Measurements from ENCODE around the gene TTC7B. TPM values are rescaled to one million over a fixed set of nuclear protein-coding genes. Genes with fewer than 3 reads are reported as not detected.

TTC7B gene
- total and polyA plus RNA-seq, 4 donors: 23.1 to 85.0 (median 54.6) TPM

DNA sequence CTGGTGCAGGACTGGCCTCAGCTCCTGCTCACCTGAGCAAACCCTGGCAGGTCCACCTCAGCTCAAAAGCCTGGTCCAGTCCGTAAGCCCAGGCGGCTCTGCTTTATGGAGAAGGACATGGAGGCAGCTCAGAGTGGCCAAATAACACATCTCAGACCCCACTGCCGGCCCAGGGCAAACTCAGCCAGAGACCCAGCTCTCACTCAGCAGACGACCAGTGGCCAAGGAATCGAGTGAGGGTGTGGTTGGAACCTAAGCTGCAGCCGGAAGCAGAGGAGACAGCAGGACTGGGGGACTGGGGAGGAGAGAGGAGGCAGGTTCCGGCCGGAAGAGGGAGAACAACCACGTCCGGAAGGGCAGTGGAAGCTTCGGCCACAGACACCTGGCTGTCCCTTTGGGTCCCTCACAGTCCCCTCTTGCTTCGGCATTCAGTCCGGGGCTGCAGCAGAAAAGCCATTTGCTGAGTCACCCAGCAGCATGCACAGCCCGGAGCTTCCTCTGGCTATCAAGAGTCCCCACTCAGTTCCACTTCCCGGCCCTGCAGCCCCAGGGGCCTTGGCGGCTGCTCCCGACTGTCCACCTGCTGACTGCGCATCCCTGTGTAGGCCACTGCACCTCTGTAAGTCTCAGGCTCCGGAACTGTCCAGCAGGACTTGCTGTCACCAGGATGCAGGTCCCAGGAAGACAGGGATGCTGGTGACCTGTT is 315.4 kb downstream of the TTC7B start:
- WGBS (ENCODE audit: insufficient coverage): 84% methylated on average over 19 of the region's 19 CpGs
- no peaks in the 10 kb centered on the region for H3K27me3 ChIP-seq (ENCODE audit: control insufficient read depth, insufficient read depth, low read length)
- no peaks in the 10 kb centered on the region for H3K4me1 ChIP-seq (ENCODE audit: control insufficient read depth, insufficient read depth, low read length)
- no peak overlapping the region for H3K4me3 ChIP-seq (ENCODE audit: low read depth, low read length)
- H3K9me3 ChIP-seq (ENCODE audit: control insufficient read depth, insufficient read depth, low read length): no peaks in the 10 kb centered on the region
- no peaks in the 10 kb centered on the region for H3K36me3 ChIP-seq (ENCODE audit: control insufficient read depth, insufficient read depth, low read length)
- DNase-seq (ENCODE audit: low read depth in 4 of 6, low spot score in 6 of 6): no peak
- H3K27ac ChIP-seq (ENCODE audit: low read depth, low read length): no peak overlapping the region

DNA sequence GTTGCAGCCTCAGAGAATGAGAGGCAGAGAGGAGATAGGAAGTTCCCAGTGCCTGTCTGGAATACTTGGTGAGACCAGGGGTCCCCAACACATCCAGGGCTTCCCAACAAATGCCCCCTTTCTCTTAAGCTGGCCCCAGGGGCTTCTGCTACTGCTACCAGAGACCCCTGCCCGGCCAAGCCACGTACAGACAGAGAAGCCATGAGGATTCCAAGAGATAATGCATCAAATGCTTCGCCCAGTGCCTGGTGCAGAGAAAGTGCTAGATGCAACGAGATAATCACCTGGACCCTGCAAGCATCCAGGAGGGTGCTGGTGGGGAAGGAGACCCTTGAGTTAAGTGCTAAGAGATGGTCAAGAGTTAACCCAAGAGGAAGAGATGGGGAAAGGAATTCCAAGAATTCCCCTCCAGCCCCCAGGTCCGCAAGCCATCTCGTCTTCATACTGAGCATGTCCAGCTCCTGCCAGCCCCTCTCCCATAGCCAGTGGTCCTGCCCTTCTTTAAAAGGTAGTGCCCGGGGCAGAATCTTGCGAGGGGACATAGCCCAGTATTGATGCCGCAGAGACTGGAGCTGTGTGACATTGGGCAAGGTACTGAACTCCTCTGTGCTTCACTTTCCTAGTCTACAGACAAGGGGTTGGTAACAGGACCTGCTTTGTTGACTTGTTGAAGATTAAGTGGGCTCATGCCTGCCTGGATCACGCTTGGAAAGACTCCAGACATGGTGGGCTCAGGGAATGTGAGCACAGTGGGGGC is 316.1 kb downstream of the TTC7B start:
- Histone ChIP-seq H3K4me3 (ENCODE audit: low read depth, low read length) (no peak overlapping the region), H3K4me1 (ENCODE audit: control insufficient read depth, insufficient read depth, low read length) (no peaks in the 10 kb centered on the region), H3K27me3 (ENCODE audit: control insufficient read depth, insufficient read depth, low read length) (no peaks in the 10 kb centered on the region), H3K27ac (ENCODE audit: low read depth, low read length) (no peak overlapping the region), H3K9me3 (ENCODE audit: control insufficient read depth, insufficient read depth, low read length) (no peaks in the 10 kb centered on the region), H3K36me3 (ENCODE audit: control insufficient read depth, insufficient read depth, low read length) (no peaks in the 10 kb centered on the region)
- WGBS (ENCODE audit: insufficient coverage): 86% methylated on average over 9 of the region's 10 CpGs
- no peak for DNase-seq (ENCODE audit: low read depth in 4 of 6, low spot score in 6 of 6)

DNA sequence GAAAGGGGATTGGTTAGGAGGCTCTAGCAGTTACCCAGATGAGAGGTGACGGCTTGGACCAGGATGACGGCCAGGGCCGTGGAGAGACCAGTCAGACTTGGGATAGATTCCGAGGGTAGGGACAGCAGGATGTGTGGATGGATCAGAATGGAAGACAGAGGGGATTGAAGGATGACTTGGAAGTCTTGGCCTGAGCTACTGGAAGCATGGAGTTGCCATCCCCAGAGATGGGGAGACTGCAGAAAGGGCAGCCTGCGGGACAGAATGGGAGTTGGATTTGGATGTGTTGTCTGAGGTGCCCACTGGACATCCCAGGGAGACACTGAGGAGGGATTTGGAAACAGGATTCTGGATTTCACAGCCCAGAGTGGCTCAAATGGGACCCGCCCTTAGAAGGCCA is 317.1 kb downstream of the TTC7B start:
- H3K36me3 ChIP-seq (ENCODE audit: control insufficient read depth, insufficient read depth, low read length): no peaks in the 10 kb centered on the region
- no peaks in the 10 kb centered on the region for H3K4me1 ChIP-seq (ENCODE audit: control insufficient read depth, insufficient read depth, low read length)
- H3K9me3 ChIP-seq (ENCODE audit: control insufficient read depth, insufficient read depth, low read length): no peaks in the 10 kb centered on the region
- no peak overlapping the region for H3K27ac ChIP-seq (ENCODE audit: low read depth, low read length)
- 95% methylated on average over 5 of the region's 6 CpGs for WGBS (ENCODE audit: insufficient coverage)
- DNase-seq (ENCODE audit: low read depth in 4 of 6, low spot score in 6 of 6): no peak
- no peak overlapping the region for H3K4me3 ChIP-seq (ENCODE audit: low read depth, low read length)
- no peaks in the 10 kb centered on the region for H3K27me3 ChIP-seq (ENCODE audit: control insufficient read depth, insufficient read depth, low read length)

DNA sequence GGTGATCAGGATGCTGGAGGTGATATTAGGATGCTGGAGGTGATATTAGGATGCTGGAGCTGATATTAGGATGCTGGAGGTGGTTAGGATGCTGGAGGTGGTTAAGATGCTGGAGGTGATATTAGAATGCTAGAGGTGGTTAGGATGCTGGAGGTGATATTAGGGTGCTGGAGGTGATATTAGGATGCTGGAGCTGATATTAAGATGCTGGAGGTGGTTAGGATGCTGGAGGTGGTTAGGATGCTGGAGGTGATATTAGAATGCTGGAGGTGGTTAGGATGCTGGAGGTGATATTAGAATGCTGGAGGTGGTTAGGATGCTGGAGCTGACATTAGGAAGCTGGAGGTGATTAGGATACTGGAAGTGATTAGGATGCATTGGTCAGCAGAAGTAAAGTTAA is 318.0 kb downstream of the TTC7B start:
- H3K27me3 ChIP-seq (ENCODE audit: control insufficient read depth, insufficient read depth, low read length): no peaks in the 10 kb centered on the region
- H3K36me3 ChIP-seq (ENCODE audit: control insufficient read depth, insufficient read depth, low read length): no peaks in the 10 kb centered on the region
- H3K27ac ChIP-seq (ENCODE audit: low read depth, low read length): no peak overlapping the region
- no peak overlapping the region for H3K4me3 ChIP-seq (ENCODE audit: low read depth, low read length)
- DNase-seq (ENCODE audit: low read depth in 4 of 6, low spot score in 6 of 6): no peak
- H3K4me1 ChIP-seq (ENCODE audit: control insufficient read depth, insufficient read depth, low read length): no peaks in the 10 kb centered on the region
- H3K9me3 ChIP-seq (ENCODE audit: control insufficient read depth, insufficient read depth, low read length): no peaks in the 10 kb centered on the region

DNA sequence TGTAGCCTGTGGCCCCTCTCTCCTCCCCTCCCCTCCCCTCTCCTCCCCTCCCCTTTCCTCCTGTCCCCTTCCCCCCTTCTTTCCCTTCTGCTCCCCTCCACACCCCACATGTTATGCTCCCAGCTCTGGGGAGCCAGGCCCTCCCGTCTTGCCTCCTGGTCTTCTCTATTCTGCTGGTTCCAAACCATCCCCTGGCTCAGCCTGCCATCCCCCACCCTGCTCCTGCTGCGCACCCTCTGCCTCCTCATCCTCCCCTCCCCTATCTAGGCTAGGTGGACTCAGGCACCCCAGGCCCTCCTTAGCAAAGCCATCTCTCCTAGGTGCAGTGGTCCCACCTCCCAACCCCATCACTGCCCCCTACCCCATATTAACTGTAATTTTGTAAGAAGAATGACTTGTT is 319.9 kb downstream of the TTC7B start:
- Histone ChIP-seq H3K9me3 (ENCODE audit: control insufficient read depth, insufficient read depth, low read length) (no peaks in the 10 kb centered on the region), H3K4me3 (ENCODE audit: low read depth, low read length) (no peak overlapping the region), H3K36me3 (ENCODE audit: control insufficient read depth, insufficient read depth, low read length) (no peaks in the 10 kb centered on the region), H3K27me3 (ENCODE audit: control insufficient read depth, insufficient read depth, low read length) (no peaks in the 10 kb centered on the region), H3K4me1 (ENCODE audit: control insufficient read depth, insufficient read depth, low read length) (peaks cover 11% of the 10 kb centered on the region), H3K27ac (ENCODE audit: low read depth, low read length) (no peak overlapping the region)
- DNase-seq (ENCODE audit: low read depth in 4 of 6, low spot score in 6 of 6): no peak
- WGBS (ENCODE audit: insufficient coverage): 81% methylated on average over 2 of the region's 2 CpGs

DNA sequence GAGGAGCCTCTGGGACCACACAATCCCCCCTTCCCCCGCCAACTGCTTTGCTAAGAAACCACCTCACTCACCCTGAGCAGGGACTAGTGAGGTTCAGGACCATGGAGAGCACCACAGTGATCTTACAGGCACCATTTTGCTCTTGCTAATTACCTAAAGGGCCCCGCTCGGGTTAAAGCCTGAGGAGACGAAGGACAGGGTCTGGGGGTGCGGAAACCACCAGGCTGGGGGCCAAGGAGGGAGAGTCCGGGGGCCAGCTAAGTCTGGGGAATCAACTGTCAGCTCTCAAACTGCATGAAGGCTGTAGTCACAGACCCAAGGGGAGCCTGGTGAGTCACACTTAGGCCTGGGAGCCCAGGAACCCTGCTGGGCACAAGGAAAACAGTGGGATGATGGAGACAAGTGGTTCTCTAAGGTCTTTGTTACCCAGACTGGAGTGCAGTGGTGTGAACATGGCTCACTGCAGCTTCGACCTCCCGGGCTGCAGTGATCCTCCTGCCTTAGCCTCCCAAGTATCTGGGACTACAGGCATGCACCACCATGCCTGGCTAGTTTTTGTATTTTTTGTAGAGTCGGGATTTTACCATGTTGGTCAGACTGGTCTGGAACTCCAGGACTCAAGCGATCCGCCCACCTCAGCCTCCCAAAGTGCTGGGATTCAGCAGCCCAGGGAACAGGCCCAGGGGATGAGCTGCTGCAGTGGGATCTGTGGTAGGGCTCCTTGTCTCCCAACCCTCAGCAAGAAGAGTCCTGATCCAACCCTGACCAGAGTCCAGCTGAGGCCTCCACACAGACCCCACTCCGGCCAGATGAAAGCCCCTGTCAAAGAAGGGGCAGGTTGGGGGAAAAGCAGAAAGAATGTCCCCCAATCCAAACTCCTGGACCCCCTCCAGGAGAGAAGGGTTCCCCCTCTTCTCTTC is 320.6 kb downstream of the TTC7B start:
- Histone ChIP-seq H3K4me3 (ENCODE audit: low read depth, low read length) (no peak overlapping the region), H3K27me3 (ENCODE audit: control insufficient read depth, insufficient read depth, low read length) (no peaks in the 10 kb centered on the region), H3K36me3 (ENCODE audit: control insufficient read depth, insufficient read depth, low read length) (no peaks in the 10 kb centered on the region), H3K27ac (ENCODE audit: low read depth, low read length) (no peak overlapping the region), H3K4me1 (ENCODE audit: control insufficient read depth, insufficient read depth, low read length) (peaks cover 19% of the 10 kb centered on the region), H3K9me3 (ENCODE audit: control insufficient read depth, insufficient read depth, low read length) (no peaks in the 10 kb centered on the region)
- peak in 2 of 6 donors; percentile 56 to 79 for DNase-seq (ENCODE audit: low read depth in 4 of 6, low spot score in 6 of 6)
- 64% methylated on average over 10 of the region's 12 CpGs for WGBS (ENCODE audit: insufficient coverage)

DNA sequence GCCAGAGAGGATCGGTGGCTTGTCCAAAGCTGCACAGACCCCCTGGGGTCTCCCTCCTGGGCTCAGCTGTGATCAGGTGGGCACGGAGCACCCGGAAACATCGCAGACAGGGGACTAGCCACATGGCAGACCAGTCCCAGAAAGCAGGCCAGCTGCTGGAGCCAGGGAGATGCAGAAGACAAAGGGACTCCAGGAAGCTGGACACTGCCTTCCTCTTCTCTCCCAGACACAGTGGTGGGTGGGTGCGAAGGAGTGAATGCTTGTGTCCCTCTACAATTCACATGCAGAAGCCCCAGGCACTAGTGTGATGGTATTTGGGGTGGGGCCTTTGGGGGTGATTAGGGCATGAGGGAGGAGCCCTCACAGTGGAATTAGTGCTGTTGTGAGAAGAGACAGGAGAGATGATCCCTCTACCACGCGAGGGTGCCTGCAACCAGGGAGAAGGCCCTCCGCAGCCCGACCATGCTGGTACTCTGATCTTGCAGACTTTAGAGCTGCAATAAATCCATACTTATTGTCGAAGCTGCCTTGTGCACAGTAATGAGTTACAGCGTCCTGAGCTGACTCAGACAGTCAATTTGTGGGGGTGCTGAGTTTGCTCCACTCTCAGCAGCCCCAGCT is 324.2 kb downstream of the TTC7B start:
- Histone ChIP-seq H3K9me3 (ENCODE audit: control insufficient read depth, insufficient read depth, low read length) (no peaks in the 10 kb centered on the region), H3K4me3 (ENCODE audit: low read depth, low read length) (no peak overlapping the region), H3K4me1 (ENCODE audit: control insufficient read depth, insufficient read depth, low read length) (peaks cover 31% of the 10 kb centered on the region), H3K27ac (ENCODE audit: low read depth, low read length) (peak overlapping the region; percentile 0), H3K36me3 (ENCODE audit: control insufficient read depth, insufficient read depth, low read length) (no peaks in the 10 kb centered on the region), H3K27me3 (ENCODE audit: control insufficient read depth, insufficient read depth, low read length) (no peaks in the 10 kb centered on the region)
- WGBS (ENCODE audit: insufficient coverage): 21% methylated on average over 5 of the region's 11 CpGs
- DNase-seq (ENCODE audit: low read depth in 4 of 6, low spot score in 6 of 6): peak in 2 of 6 donors; percentile 66 to 69

DNA sequence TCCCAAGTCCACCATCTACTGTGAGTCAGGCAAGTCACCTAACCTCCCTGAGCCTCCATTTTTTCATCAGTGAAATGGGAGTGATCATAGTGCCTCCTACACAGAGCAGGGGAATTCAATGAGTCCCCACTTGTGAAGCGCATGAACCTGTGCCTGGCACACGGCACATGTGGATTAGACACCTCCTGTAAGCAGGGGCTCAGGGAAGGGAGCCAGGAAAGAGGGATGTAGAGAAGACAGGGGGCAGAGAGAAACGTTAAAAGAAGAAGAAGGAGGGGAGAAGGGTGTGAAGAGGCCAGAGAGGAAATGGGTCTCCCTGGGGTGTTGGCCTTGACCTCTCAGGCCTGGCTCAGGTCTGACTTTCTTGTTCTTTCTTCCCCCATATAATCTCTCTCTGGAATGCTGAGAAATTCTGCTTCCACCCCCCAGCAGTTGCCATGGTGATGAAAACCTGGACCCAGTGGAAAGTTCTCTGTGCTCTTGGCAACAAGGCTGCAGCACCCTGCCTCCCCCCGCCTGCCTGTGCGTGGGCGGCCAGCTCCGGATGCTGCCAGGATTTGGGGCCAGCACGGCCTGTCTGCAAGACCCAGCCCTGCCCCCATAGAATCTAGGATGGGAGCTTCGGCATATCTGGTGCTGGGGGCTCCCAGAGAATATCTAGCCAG is 324.9 kb downstream of the TTC7B start:
- peak overlapping the region; percentile 0 for H3K27ac ChIP-seq (ENCODE audit: low read depth, low read length)
- H3K27me3 ChIP-seq (ENCODE audit: control insufficient read depth, insufficient read depth, low read length): no peaks in the 10 kb centered on the region
- 20% methylated on average over 8 of the region's 9 CpGs for WGBS (ENCODE audit: insufficient coverage)
- H3K4me3 ChIP-seq (ENCODE audit: low read depth, low read length): no peak overlapping the region
- H3K4me1 ChIP-seq (ENCODE audit: control insufficient read depth, insufficient read depth, low read length): peaks cover 34% of the 10 kb centered on the region
- H3K9me3 ChIP-seq (ENCODE audit: control insufficient read depth, insufficient read depth, low read length): no peaks in the 10 kb centered on the region
- DNase-seq (ENCODE audit: low read depth in 4 of 6, low spot score in 6 of 6): peak in 4 of 6 donors; percentile 69 to 95 (median 84)
- no peaks in the 10 kb centered on the region for H3K36me3 ChIP-seq (ENCODE audit: control insufficient read depth, insufficient read depth, low read length)

DNA sequence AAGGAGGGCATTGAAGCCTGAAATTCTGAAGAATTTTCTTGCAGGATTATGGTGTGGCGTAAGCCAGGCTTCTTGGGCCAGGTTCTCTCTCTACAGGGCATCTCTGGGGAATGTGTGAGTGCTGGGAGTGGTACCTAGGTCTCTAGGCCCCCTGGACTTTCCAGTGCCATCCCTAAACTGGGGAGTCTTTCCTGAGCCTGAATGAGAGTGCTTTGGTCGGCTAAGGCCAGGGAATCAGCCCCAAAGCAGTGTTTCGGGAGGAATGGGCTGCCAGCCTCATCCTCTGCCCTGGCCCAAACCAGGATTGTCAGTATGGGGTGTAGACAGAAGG is 325.5 kb downstream of the TTC7B start:
- peaks cover 34% of the 10 kb centered on the region for H3K4me1 ChIP-seq (ENCODE audit: control insufficient read depth, insufficient read depth, low read length)
- H3K4me3 ChIP-seq (ENCODE audit: low read depth, low read length): no peak overlapping the region
- whole genome bisulfite sequencing (ENCODE audit: insufficient coverage): 73% methylated on average over 2 of the region's 3 CpGs
- no peak for DNase-seq (ENCODE audit: low read depth in 4 of 6, low spot score in 6 of 6)
- H3K36me3 ChIP-seq (ENCODE audit: control insufficient read depth, insufficient read depth, low read length): no peaks in the 10 kb centered on the region
- no peak overlapping the region for H3K27ac ChIP-seq (ENCODE audit: low read depth, low read length)
- H3K9me3 ChIP-seq (ENCODE audit: control insufficient read depth, insufficient read depth, low read length): no peaks in the 10 kb centered on the region
- no peaks in the 10 kb centered on the region for H3K27me3 ChIP-seq (ENCODE audit: control insufficient read depth, insufficient read depth, low read length)
